GM23338 (cell line): ENCODE measurements around the gene VSTM2L.

Experiments
- CREB1 ChIP-seq: fragments of 250-450 bp; sonication (Bioruptor Pico); IDR thresholded peaks from 2 replicates; pipeline ENCODE4 v1.5.0; 2020; ENCODE audit warnings: low read depth, mild to moderate bottlenecking, moderate library complexity
- EZH2phosphoT487 ChIP-seq: fragments of 200-600 bp; sonication (generic); IDR thresholded peaks from one replicate; pipeline ENCODE4 v1.8.1; 2018; ENCODE audit warnings: antibody characterized with exemption; ENCODE audit not compliant: unreplicated experiment
- JUNB ChIP-seq: IDR thresholded peaks from one replicate; pipeline ENCODE4 v1.6.1; 2016; ENCODE audit warnings: antibody characterized with exemption; ENCODE audit not compliant: unreplicated experiment
- POLR2AphosphoS5 ChIP-seq: IDR thresholded peaks from 2 replicates; pipeline ENCODE4 v1.6.1; 2016; ENCODE audit warnings: antibody characterized with exemption, low read depth
- REST ChIP-seq: IDR thresholded peaks from one replicate; pipeline ENCODE4 v1.6.1; 2018; ENCODE audit warnings: antibody characterized with exemption; ENCODE audit not compliant: unreplicated experiment
- ZNF114 ChIP-seq: fragments of 250-450 bp; sonication (Bioruptor Pico); IDR thresholded peaks from 2 replicates; pipeline ENCODE4 v1.5.0; 2020; ENCODE audit warnings: mild to moderate bottlenecking, moderate library complexity
- TF ChIP-seq, protein P1 (sequence below), 2 experiments: fragments of 200-600 bp in 1 of 2; sonication (generic) in 1 of 2; conservative IDR thresholded peaks; 2 replicates each; pipeline versions ENCODE4 v1.5.1 to v1.6.1; 2016 to 2017; ENCODE audit warnings: antibody characterized with exemption in 2 of 2, low read depth in 2 of 2, mild to moderate bottlenecking in 2 of 2, moderate library complexity in 1 of 2

GRCh38 chr20:37945091-37945547, 42.2 kb downstream of the VSTM2L start:
- no peak for TF ChIP-seq POLR2AphosphoS5
- TF ChIP-seq, protein P1, sequence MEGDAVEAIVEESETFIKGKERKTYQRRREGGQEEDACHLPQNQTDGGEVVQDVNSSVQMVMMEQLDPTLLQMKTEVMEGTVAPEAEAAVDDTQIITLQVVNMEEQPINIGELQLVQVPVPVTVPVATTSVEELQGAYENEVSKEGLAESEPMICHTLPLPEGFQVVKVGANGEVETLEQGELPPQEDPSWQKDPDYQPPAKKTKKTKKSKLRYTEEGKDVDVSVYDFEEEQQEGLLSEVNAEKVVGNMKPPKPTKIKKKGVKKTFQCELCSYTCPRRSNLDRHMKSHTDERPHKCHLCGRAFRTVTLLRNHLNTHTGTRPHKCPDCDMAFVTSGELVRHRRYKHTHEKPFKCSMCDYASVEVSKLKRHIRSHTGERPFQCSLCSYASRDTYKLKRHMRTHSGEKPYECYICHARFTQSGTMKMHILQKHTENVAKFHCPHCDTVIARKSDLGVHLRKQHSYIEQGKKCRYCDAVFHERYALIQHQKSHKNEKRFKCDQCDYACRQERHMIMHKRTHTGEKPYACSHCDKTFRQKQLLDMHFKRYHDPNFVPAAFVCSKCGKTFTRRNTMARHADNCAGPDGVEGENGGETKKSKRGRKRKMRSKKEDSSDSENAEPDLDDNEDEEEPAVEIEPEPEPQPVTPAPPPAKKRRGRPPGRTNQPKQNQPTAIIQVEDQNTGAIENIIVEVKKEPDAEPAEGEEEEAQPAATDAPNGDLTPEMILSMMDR (conservative IDR thresholded peaks at IDR 0.05; ENCODE audit: low read depth in 2 of 2) = no peak
- TF ChIP-seq ZNF114 (CRISPR knock-in tag) = no peak
- no peak for TF ChIP-seq JUNB
- no peak for TF ChIP-seq CREB1 (CRISPR knock-in tag)
- no peak for TF ChIP-seq REST
- TF ChIP-seq EZH2phosphoT487 = no peak
